Esophagus muscularis mucosa (tissue), 4 donors: ENCODE results near the gene PPM1B. TPM values are rescaled to one million over a fixed set of nuclear protein-coding genes. Genes with fewer than 3 reads are reported as not detected.
A peak's percentile ranks its signal among the peaks of the same experiment; 100 is the strongest.

Experiments
- DNase-seq: peaks from one replicate; pipeline ENCODE4 v3.0.0-alpha.2; 2017; ENCODE audit errors: extremely low spot score
- H3K27ac ChIP-seq, 4 donors: fragments of 200-600 bp; sonication (generic); replicated peaks in 1 of 4; 1 replicate in 3 of 4; 2 replicates in 1 of 4; pipeline ENCODE4 v1.5.1; 2016 to 2019; ENCODE audit warnings: mild to moderate bottlenecking in 1 of 4
- H3K27me3 ChIP-seq, 4 donors: fragments of 200-600 bp; sonication (generic); one replicate each; pipeline versions ENCODE4 v1.5.1 to v1.6.0; 2016 to 2019
- H3K36me3 ChIP-seq, 4 donors: fragments of 200-600 bp; sonication (generic); one replicate each; pipeline ENCODE4 v1.5.1; 2016 to 2019
- H3K4me1 ChIP-seq, 4 donors: fragments of 200-600 bp; sonication (generic); one replicate each; pipeline ENCODE4 v1.5.1; 2016 to 2019
- H3K4me3 ChIP-seq, 4 donors: fragments of 200-600 bp; sonication (generic); 1 replicate in 2 of 4; 2 replicates in 2 of 4; pipeline ENCODE4 v1.5.1; 2016 to 2019; ENCODE audit warnings: mild to moderate bottlenecking in 4 of 4, moderate library complexity in 1 of 4
- H3K9me3 ChIP-seq, 4 donors: fragments of 200-600 bp; sonication (generic); 1 replicate in 3 of 4; 2 replicates in 1 of 4; pipeline ENCODE4 v1.5.1; 2016 to 2019
- CTCF ChIP-seq, 3 experiments: fragments of 200-600 bp in 2 of 3; fragments of 450-650 bp in 1 of 3; sonication (generic) in 2 of 3; IDR thresholded peaks; one replicate each; pipeline ENCODE4 v1.5.1; 2017 to 2019; ENCODE audit warnings: antibody characterized with exemption in 3 of 3, mild to moderate bottlenecking in 2 of 3, moderate library complexity in 1 of 3
- EP300 ChIP-seq: sonication (generic); formaldehyde crosslinking; IDR thresholded peaks from one replicate; pipeline ENCODE4 v1.6.1; 2017; ENCODE audit warnings: antibody characterized with exemption
- POLR2A ChIP-seq: fragments of 450-650 bp; IDR thresholded peaks from one replicate; pipeline ENCODE4 v1.6.1; 2017; ENCODE audit warnings: antibody characterized with exemption, moderate library complexity, mild to moderate bottlenecking, low read depth
- POLR2AphosphoS5 ChIP-seq, 2 donors: sonication (generic); formaldehyde crosslinking; IDR thresholded peaks; one replicate each; pipeline ENCODE4 v1.6.1; 2017; ENCODE audit warnings: antibody characterized with exemption in 2 of 2
- WGBS: methylation state at CpG from one replicate; pipeline ENCODE4 v1.1.5; 2018; 5-methylcytosine and 5-hydroxymethylcytosine counted together
- intact Hi-C: fragments of 100-400 bp; cut with DNase I; formaldehyde crosslinking; loops from one replicate; pipeline ENCODE4 v1.15.1; 2023
- total RNA-seq, 4 donors: library from RNA; depleted of rRNA; stranded (reverse); fragments of >200 nt; gene quantifications; one replicate each; pipeline versions ENCODE4 v1.1.0 to v1.2.1, GENCODE V29; 2016

PPM1B gene
- total RNA-seq, 4 donors from 2014 or later = 61.4 to 92.7 (median 75.8) TPM

GRCh38 chr2:44210362-44210761, 41.7 kb downstream of the PPM1B start:
- Histone ChIP-seq H3K9me3 (peaks cover 0 to 3% (median 0%) of the 10 kb centered on the region in 4 donors), H3K4me1 (no peaks in the 10 kb centered on the region), H3K27ac (no peak overlapping the region), H3K36me3 (peaks cover 16 to 44% (median 22%) of the 10 kb centered on the region in 4 donors), H3K27me3 (no peaks in the 10 kb centered on the region), H3K4me3 (no peak overlapping the region)
- DNase-seq = no peak
- no peak for TF ChIP-seq POLR2A
- TF ChIP-seq EP300 = no peak
- TF ChIP-seq CTCF (IDR thresholded peaks at IDR 0.05) = no peak
- TF ChIP-seq POLR2AphosphoS5 (IDR thresholded peaks at IDR 0.05) = no peak
- WGBS = 82% methylated on average over 2 of the region's 2 CpGs
- intact Hi-C loops = no loop called here

- no peak overlapping the region for H3K27ac ChIP-seq
- H3K4me1 ChIP-seq = no peaks in the 10 kb centered on the region
- no peaks in the 10 kb centered on the region for H3K27me3 ChIP-seq
- no peak overlapping the region for H3K4me3 ChIP-seq
- DNase-seq = no peak
- TF ChIP-seq POLR2A (no peak), EP300 (no peak), CTCF (IDR thresholded peaks at IDR 0.05) (no peak), POLR2AphosphoS5 (IDR thresholded peaks at IDR 0.05) (no peak)
- intact Hi-C loops = no loop called here
- H3K9me3 ChIP-seq = peaks cover 0 to 3% (median 0%) of the 10 kb centered on the region in 4 donors
- peaks cover 16 to 46% (median 22%) of the 10 kb centered on the region in 4 donors for H3K36me3 ChIP-seq
Observed at GRCh38 chr2:44211183-44211582, 42.5 kb downstream of the PPM1B start.

GRCh38 chr2:44212302-44212701, 43.6 kb downstream of the PPM1B start:
- no peaks in the 10 kb centered on the region for H3K4me1 ChIP-seq
- no peak overlapping the region for H3K27ac ChIP-seq
- H3K27me3 ChIP-seq = no peaks in the 10 kb centered on the region
- H3K36me3 ChIP-seq = peaks cover 16 to 50% (median 22%) of the 10 kb centered on the region in 4 donors
- 85% methylated on average over 4 of the region's 4 CpGs for WGBS
- peaks cover 0 to 3% (median 0%) of the 10 kb centered on the region in 4 donors for H3K9me3 ChIP-seq
- intact Hi-C loops = no loop called here
- DNase-seq = no peak
- no peak for TF ChIP-seq POLR2AphosphoS5 (IDR thresholded peaks at IDR 0.05)
- TF ChIP-seq POLR2A = no peak
- no peak for TF ChIP-seq EP300
- no peak for TF ChIP-seq CTCF (IDR thresholded peaks at IDR 0.05)
- no peak overlapping the region for H3K4me3 ChIP-seq

- 94% methylated on average over 2 of the region's 2 CpGs for WGBS
- no peak for DNase-seq
- intact Hi-C loops = no loop called here
- Histone ChIP-seq H3K4me1 (no peaks in the 10 kb centered on the region), H3K36me3 (peaks cover 11 to 66% (median 24%) of the 10 kb centered on the region in 4 donors), H3K27me3 (no peaks in the 10 kb centered on the region), H3K9me3 (no peaks in the 10 kb centered on the region), H3K27ac (no peak overlapping the region), H3K4me3 (no peak overlapping the region)
- TF ChIP-seq POLR2A (no peak), EP300 (no peak), CTCF (IDR thresholded peaks at IDR 0.05) (no peak), POLR2AphosphoS5 (IDR thresholded peaks at IDR 0.05) (no peak)
Observed at GRCh38 chr2:44215827-44216226, 47.2 kb downstream of the PPM1B start.

DNA sequence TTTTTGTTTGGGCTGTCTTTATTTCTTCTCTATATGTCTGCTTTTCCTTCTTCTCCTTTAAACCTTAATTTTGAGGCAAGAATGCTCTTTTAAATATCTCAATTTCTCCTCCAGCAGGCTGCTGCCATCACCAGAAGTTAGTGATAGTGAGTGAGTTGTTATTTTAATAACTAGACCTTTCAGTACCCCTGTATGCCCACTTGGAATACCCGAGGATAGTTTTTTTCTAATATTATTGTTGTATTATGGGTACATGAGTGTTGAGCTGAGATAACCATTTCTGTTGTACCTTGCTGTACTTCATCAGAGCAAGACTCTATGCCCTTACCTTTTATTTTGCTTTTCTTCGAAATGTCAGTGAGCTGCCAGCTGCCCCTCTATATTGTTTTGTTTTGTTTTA, 50.1 kb downstream of the PPM1B start:
- H3K4me3 ChIP-seq = no peak overlapping the region
- H3K4me1 ChIP-seq = no peaks in the 10 kb centered on the region
- no peaks in the 10 kb centered on the region for H3K27me3 ChIP-seq
- intact Hi-C loops = no loop called here
- H3K27ac ChIP-seq = no peak overlapping the region
- no peak for DNase-seq
- WGBS = 89% methylated on average over 2 of the region's 2 CpGs
- TF ChIP-seq POLR2AphosphoS5 (IDR thresholded peaks at IDR 0.05) (no peak), CTCF (IDR thresholded peaks at IDR 0.05) (peak in 1 of 3 experiments; percentile 5)
- no peaks in the 10 kb centered on the region for H3K9me3 ChIP-seq
- H3K36me3 ChIP-seq = peaks cover 4 to 66% (median 25%) of the 10 kb centered on the region in 4 donors
